Measurements from ENCODE around the gene SLC25A13. TPM values are rescaled to one million over a fixed set of nuclear protein-coding genes. Genes with fewer than 3 reads are reported as not detected.
"Not testable (repeated sequence)": the region's sequence is repeated elsewhere in the genome, so short reads cannot be mapped to it uniquely, and the experiment has no call there.

SLC25A13 gene
- total and polyA plus RNA-seq, 2 of the 4 experiments (the other 2 are of a cell fraction): 7.4 to 11.7 TPM

DNA sequence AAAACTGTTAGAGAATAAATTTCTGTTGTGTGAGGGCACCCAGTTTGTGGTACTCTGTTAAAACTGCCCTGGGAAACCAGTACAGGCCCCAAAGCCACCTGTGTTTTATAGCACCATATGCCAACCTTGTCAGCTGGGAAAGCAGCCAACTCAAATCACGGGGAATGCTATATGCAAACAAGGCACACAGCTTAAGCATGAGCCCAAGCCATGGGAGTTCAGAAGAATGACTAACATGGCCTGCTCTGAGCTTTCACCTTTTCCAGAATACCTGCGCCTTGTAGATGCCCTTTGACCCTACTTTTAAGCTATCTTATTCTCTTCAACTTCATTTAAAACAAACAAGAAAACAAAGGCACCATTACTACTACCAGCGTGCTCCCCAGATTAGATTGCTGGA lies 5.5 kb upstream of the SLC25A13 start:
- intact Hi-C loops (cut with micrococcal nuclease) (no loop called here), in situ Hi-C loops (cut with MboI; ENCODE audit: low sequenced_read_pairs) (no loop called here), dilution Hi-C loops (cut with HindIII; ENCODE audit: low sequenced_read_pairs, unreplicated experiment) (no loop called here)
- no peak overlapping the region for H2BK120ac ChIP-seq (ENCODE audit: low read depth, low read length)
- H2AK5ac ChIP-seq (ENCODE audit: low read depth, low read length): no peak overlapping the region
- BruUV-seq (replicated peaks): no TSS peak
- H3K14ac ChIP-seq (replicated peaks; ENCODE audit: low read depth, low read length): no peak overlapping the region
- no peaks in the 10 kb centered on the region for H3K36me3 ChIP-seq (ENCODE audit: control insufficient read depth, insufficient read depth, low read length)
- ATAC-seq (ENCODE audit: low read depth) (no peak), DNase-seq (no peak)
- no peak overlapping the region for H4K91ac ChIP-seq (ENCODE audit: insufficient read depth, low read depth, low read length)
- H3K27me3 ChIP-seq (ENCODE audit: control insufficient read depth, insufficient read depth, low read length): peaks cover 3% of the 10 kb centered on the region
- ChIA-PET POLR2A (ENCODE audit: unreplicated experiment) (no interaction called here), CTCF (no interaction called here)
- no CpG with 5 or more reads among the region's 3 CpGs for WGBS, 2 experiments (ENCODE audit: extremely low coverage in 2 of 2, insufficient read length in 1 of 2)
- no peak overlapping the region for H3K9ac ChIP-seq (ENCODE audit: low read depth, low read length)
- no peaks in the 10 kb centered on the region for H4K20me1 ChIP-seq (ENCODE audit: insufficient read depth, low read length)
- no peaks in the 10 kb centered on the region for H3K9me1 ChIP-seq (ENCODE audit: insufficient read depth, low read length)
- H2BK5ac ChIP-seq (ENCODE audit: low read depth, low read length, poor library complexity, severe bottlenecking): no peak overlapping the region
- no peaks in the 10 kb centered on the region for H3K4me1 ChIP-seq (ENCODE audit: control insufficient read depth, insufficient read depth, low read length)
- H2AFZ ChIP-seq (replicated peaks; ENCODE audit: low read length, poor library complexity): no peak overlapping the region
- no peak overlapping the region for H2BK20ac ChIP-seq (ENCODE audit: low read depth, low read length)
- no peak overlapping the region for H3K4me3 ChIP-seq (ENCODE audit: insufficient read depth, low read depth, low read length)
- H3K56ac ChIP-seq (ENCODE audit: extremely low read depth, insufficient read depth, low read length): no peak overlapping the region
- no peak overlapping the region for H4K5ac ChIP-seq (ENCODE audit: low read depth, low read length)
- H3K27ac ChIP-seq (ENCODE audit: insufficient read depth, low read length): no peak overlapping the region
- H4K8ac ChIP-seq (ENCODE audit: low read depth in 2 of 2, low read length in 2 of 2): no peak overlapping the region
- H2AK9ac ChIP-seq (replicated peaks; ENCODE audit: low read depth, low read length, poor library complexity): no peak overlapping the region
- H2BK15ac ChIP-seq (ENCODE audit: low read depth, low read length): no peak overlapping the region
- H3K18ac ChIP-seq (ENCODE audit: low read depth, low read length): no peak overlapping the region
- H3K4me2 ChIP-seq (ENCODE audit: low read depth, low read length): no peak overlapping the region
- H3K9me3 ChIP-seq (ENCODE audit: control insufficient read depth, insufficient read depth, low read length): no peaks in the 10 kb centered on the region
- no peaks in the 10 kb centered on the region for H3K79me1 ChIP-seq (ENCODE audit: low read depth in 1 of 2, low read length in 2 of 2)
- no peak overlapping the region for H3K23ac ChIP-seq (ENCODE audit: low read depth, low read length)
- TF ChIP-seq RCOR1 (IDR thresholded peaks at IDR 0.05; ENCODE audit: insufficient replicate concordance, low read length): no peak
- no peak for TF ChIP-seq NFE2L2 (IDR thresholded peaks at IDR 0.05; ENCODE audit: low read depth, low read length)
- TF ChIP-seq MXI1 (IDR thresholded peaks at IDR 0.05; ENCODE audit: borderline replicate concordance, low read depth, low read length): no peak
- TF ChIP-seq, protein P1, sequence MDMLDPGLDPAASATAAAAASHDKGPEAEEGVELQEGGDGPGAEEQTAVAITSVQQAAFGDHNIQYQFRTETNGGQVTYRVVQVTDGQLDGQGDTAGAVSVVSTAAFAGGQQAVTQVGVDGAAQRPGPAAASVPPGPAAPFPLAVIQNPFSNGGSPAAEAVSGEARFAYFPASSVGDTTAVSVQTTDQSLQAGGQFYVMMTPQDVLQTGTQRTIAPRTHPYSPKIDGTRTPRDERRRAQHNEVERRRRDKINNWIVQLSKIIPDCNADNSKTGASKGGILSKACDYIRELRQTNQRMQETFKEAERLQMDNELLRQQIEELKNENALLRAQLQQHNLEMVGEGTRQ (IDR thresholded peaks at IDR 0.05; ENCODE audit: low read depth, low read length): no peak
- TF ChIP-seq CHD1 (IDR thresholded peaks at IDR 0.05; ENCODE audit: low read depth, low read length): no peak
- H3K4ac ChIP-seq (ENCODE audit: low read depth, low read length): no peak overlapping the region

DNA sequence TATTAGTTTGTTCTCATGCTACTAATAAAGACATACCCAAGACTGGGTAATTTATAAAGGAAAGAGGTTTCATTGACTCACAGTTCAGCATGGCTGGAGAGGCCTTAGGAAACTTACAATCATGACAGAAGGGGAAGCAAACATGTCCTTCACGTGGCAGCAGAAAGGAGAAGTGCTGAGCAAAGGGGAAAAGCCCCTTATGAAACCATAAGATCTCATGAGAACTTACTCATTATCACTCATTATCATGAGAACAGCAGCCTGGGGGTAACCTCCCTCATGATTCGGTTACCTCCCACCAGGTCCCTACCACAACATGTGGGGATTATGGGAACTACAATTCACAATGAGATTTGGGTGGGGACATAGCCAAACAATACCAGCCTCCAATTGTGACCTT lies 4.9 kb upstream of the SLC25A13 start:
- H3K27me3 ChIP-seq (ENCODE audit: control insufficient read depth, insufficient read depth, low read length); H3K9me3 ChIP-seq (ENCODE audit: control insufficient read depth, insufficient read depth, low read length); H2BK20ac ChIP-seq (ENCODE audit: low read depth, low read length); H3K79me1 ChIP-seq (ENCODE audit: low read depth in 1 of 2, low read length in 2 of 2); H3K27ac ChIP-seq (ENCODE audit: insufficient read depth, low read length); H3K9ac ChIP-seq (ENCODE audit: low read depth, low read length); H3K4me1 ChIP-seq (ENCODE audit: control insufficient read depth, insufficient read depth, low read length); H4K20me1 ChIP-seq (ENCODE audit: insufficient read depth, low read length); H4K5ac ChIP-seq (ENCODE audit: low read depth, low read length); DNase-seq; POLR2A ChIA-PET (ENCODE audit: unreplicated experiment); H3K4me2 ChIP-seq (ENCODE audit: low read depth, low read length); in situ Hi-C loops (cut with MboI; ENCODE audit: low sequenced_read_pairs); H2AK9ac ChIP-seq (replicated peaks; ENCODE audit: low read depth, low read length, poor library complexity); dilution Hi-C loops (cut with HindIII; ENCODE audit: low sequenced_read_pairs, unreplicated experiment); BruUV-seq (replicated peaks); H3K14ac ChIP-seq (replicated peaks; ENCODE audit: low read depth, low read length); H2AK5ac ChIP-seq (ENCODE audit: low read depth, low read length); H3K56ac ChIP-seq (ENCODE audit: extremely low read depth, insufficient read depth, low read length); H3K36me3 ChIP-seq (ENCODE audit: control insufficient read depth, insufficient read depth, low read length); H2BK5ac ChIP-seq (ENCODE audit: low read depth, low read length, poor library complexity, severe bottlenecking); CTCF ChIA-PET; H3K4ac ChIP-seq (ENCODE audit: low read depth, low read length); H3K18ac ChIP-seq (ENCODE audit: low read depth, low read length); H3K9me1 ChIP-seq (ENCODE audit: insufficient read depth, low read length); intact Hi-C loops (cut with micrococcal nuclease); H4K8ac ChIP-seq (ENCODE audit: low read depth in 2 of 2, low read length in 2 of 2); H3K4me3 ChIP-seq (ENCODE audit: insufficient read depth, low read depth, low read length); H2BK15ac ChIP-seq (ENCODE audit: low read depth, low read length); H4K91ac ChIP-seq (ENCODE audit: insufficient read depth, low read depth, low read length); ATAC-seq (ENCODE audit: low read depth); H3K23ac ChIP-seq (ENCODE audit: low read depth, low read length); H2BK120ac ChIP-seq (ENCODE audit: low read depth, low read length); H2AFZ ChIP-seq (replicated peaks; ENCODE audit: low read length, poor library complexity): not testable (repeated sequence)
- no CpG with 5 or more reads among the region's 2 CpGs for WGBS, 2 experiments (ENCODE audit: extremely low coverage in 2 of 2, insufficient read length in 1 of 2)

Data from IMR-90 (cell line).